Neural crest cell (in vitro differentiated cells): Measurements from ENCODE around the gene ADRA2A. TPM values are rescaled to one million over a fixed set of nuclear protein-coding genes. Genes with fewer than 3 reads are reported as not detected.

Experiments used
- DNase-seq: peaks from one replicate; pipeline ENCODE4 v3.0.0; 2021; ENCODE audit warnings: low read depth, mixed read lengths, low spot score
- H3K27ac Mint-ChIP-seq: one replicate; pipeline ENCODE4 v1.8.0; 2021; ENCODE audit warnings: mild to moderate bottlenecking, mixed read lengths; ENCODE audit not compliant: unreplicated experiment
- H3K27me3 Mint-ChIP-seq: 2 replicates; pipeline ENCODE4 v1.8.0; 2021; ENCODE audit warnings: low read depth, mild to moderate bottlenecking, mixed read lengths
- H3K36me3 Mint-ChIP-seq: 2 replicates; pipeline ENCODE4 v1.8.0; 2021; ENCODE audit warnings: low read depth, mild to moderate bottlenecking, mixed read lengths
- H3K4me1 Mint-ChIP-seq: 2 replicates; pipeline ENCODE4 v1.8.0; 2021; ENCODE audit warnings: mixed read lengths
- H3K4me3 Mint-ChIP-seq: one replicate; pipeline ENCODE4 v1.8.0; 2021; ENCODE audit warnings: mild to moderate bottlenecking, mixed read lengths
- H3K9me3 Mint-ChIP-seq: 2 replicates; pipeline ENCODE4 v1.8.0; 2021; ENCODE audit warnings: mixed read lengths
- CTCF ChIP-seq: fragments of 200-600 bp; sonication (generic); conservative IDR thresholded peaks from 2 replicates; pipeline ENCODE4 v1.5.0; 2021; ENCODE audit warnings: antibody characterized with exemption, mild to moderate bottlenecking
- total RNA-seq: library from RNA; stranded (reverse); gene quantifications from 2 replicates; pipeline ENCODE4 v1.2.1, GENCODE V29; 2021

The ADRA2A gene
- total RNA-seq, 1 donor from 2014 or later = 0.14 TPM

GRCh38 chr10:111116762-111117445, 40.1 kb downstream of the ADRA2A start:
- DNase-seq = no peak
- Mint-ChIP-seq H3K4me3 (no peak overlapping the region), H3K36me3 (no peaks in the 10 kb centered on the region), H3K4me1 (no peaks in the 10 kb centered on the region), H3K27me3 (peaks cover 15% of the 10 kb centered on the region), H3K27ac (no peak overlapping the region), H3K9me3 (peaks cover 3% of the 10 kb centered on the region)
- TF ChIP-seq CTCF = no peak

GRCh38 chr10:111117528-111118277, 40.9 kb downstream of the ADRA2A start:
- Mint-ChIP-seq H3K27me3 (peaks cover 16% of the 10 kb centered on the region), H3K9me3 (peaks cover 3% of the 10 kb centered on the region), H3K4me1 (no peaks in the 10 kb centered on the region), H3K4me3 (no peak overlapping the region), H3K27ac (no peak overlapping the region), H3K36me3 (no peaks in the 10 kb centered on the region)
- no peak for DNase-seq
- no peak for TF ChIP-seq CTCF

GRCh38 chr10:111118758-111119157, 41.9 kb downstream of the ADRA2A start:
- Mint-ChIP-seq H3K4me1 (no peaks in the 10 kb centered on the region), H3K4me3 (no peak overlapping the region), H3K27me3 (peaks cover 19% of the 10 kb centered on the region), H3K9me3 (peaks cover 3% of the 10 kb centered on the region), H3K27ac (no peak overlapping the region), H3K36me3 (no peaks in the 10 kb centered on the region)
- no peak for TF ChIP-seq CTCF
- DNase-seq = no peak

- Mint-ChIP-seq H3K4me1 (no peaks in the 10 kb centered on the region), H3K27ac (no peak overlapping the region), H3K9me3 (no peaks in the 10 kb centered on the region), H3K36me3 (no peaks in the 10 kb centered on the region), H3K4me3 (no peak overlapping the region), H3K27me3 (peaks cover 19% of the 10 kb centered on the region)
- no peak for TF ChIP-seq CTCF
- DNase-seq = no peak
These were observed 42.8 kb downstream of the ADRA2A start for GRCh38 chr10:111119637-111120036.

GRCh38 chr10:111122127-111122526, 45.3 kb downstream of the ADRA2A start:
- Mint-ChIP-seq H3K4me3 (no peak overlapping the region), H3K27ac (no peak overlapping the region), H3K4me1 (no peaks in the 10 kb centered on the region), H3K36me3 (no peaks in the 10 kb centered on the region), H3K9me3 (peaks cover 4% of the 10 kb centered on the region), H3K27me3 (peaks cover 19% of the 10 kb centered on the region)
- DNase-seq = no peak
- TF ChIP-seq CTCF = no peak
